Measurements from ENCODE around the gene RBBP7.

DNA sequence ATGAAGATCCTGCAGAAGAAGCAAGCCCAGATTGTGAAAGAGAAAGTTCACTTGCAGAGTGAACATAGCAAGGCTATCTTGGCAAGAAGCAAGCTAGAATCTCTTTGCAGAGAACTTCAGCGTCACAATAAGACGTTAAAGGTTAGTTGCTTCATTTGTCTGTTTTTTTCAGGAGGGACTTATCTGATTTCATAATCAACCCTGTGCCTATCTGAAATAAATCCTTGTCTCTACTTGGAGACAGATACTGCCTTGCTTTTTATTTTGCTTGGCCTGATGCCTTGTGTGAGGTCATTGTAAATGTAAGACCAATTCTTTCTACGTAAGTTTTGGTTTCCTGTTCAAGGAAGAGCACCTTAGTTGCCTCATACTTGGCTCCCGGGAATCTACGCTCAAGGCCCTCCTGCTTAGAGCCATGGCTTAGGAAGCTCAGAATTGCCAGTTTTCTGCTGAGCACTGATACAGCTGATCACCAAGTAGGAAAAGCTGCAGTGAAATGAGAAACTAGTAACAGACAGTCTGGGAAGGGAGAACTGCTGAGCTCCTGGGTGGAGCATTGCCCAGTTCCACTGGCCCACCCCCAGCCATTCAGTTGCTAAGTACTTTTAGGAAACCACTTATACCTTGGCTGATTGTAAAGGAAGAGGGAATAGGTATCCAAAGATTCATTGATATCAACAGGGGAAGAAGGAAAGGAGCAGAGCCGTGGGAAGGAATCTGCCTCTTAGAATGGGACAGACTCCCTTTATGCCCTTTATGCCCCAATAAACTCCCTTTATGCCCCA lies 41.8 kb downstream of the RBBP7 start:
- TF ChIP-seq CTCF (IDR thresholded peaks at IDR 0.05 in 2 of 3, conservative IDR thresholded peaks at IDR 0.05 in 1 of 3; ENCODE audit: borderline replicate concordance in 1 of 3, insufficient read depth in 1 of 3, low read depth in 2 of 3, low read length in 2 of 3) (no peak), TCF7L2 (IDR thresholded peaks at IDR 0.05; ENCODE audit: borderline replicate concordance, extremely low read depth, insufficient read depth, insufficient read length) (no peak), POLR2A (IDR thresholded peaks at IDR 0.05; ENCODE audit: borderline replicate concordance, extremely low read depth, insufficient read depth, insufficient read length) (no peak), SP1 (IDR thresholded peaks at IDR 0.05; ENCODE audit: low read depth) (no peak), FOSL1 (IDR thresholded peaks at IDR 0.05; ENCODE audit: low read depth) (no peak), RAD21 (IDR thresholded peaks at IDR 0.05; ENCODE audit: low read depth) (no peak), ZNF274 (IDR thresholded peaks at IDR 0.05; ENCODE audit: low read depth, low read length) (no peak), EZH2 (IDR thresholded peaks at IDR 0.05) (no peak), ZBTB33 (IDR thresholded peaks at IDR 0.05; ENCODE audit: extremely low read depth, insufficient replicate concordance, low read length) (no peak), EZH2phosphoT487 (IDR thresholded peaks at IDR 0.05; ENCODE audit: borderline replicate concordance) (no peak)
- TF ChIP-seq, protein P1, sequence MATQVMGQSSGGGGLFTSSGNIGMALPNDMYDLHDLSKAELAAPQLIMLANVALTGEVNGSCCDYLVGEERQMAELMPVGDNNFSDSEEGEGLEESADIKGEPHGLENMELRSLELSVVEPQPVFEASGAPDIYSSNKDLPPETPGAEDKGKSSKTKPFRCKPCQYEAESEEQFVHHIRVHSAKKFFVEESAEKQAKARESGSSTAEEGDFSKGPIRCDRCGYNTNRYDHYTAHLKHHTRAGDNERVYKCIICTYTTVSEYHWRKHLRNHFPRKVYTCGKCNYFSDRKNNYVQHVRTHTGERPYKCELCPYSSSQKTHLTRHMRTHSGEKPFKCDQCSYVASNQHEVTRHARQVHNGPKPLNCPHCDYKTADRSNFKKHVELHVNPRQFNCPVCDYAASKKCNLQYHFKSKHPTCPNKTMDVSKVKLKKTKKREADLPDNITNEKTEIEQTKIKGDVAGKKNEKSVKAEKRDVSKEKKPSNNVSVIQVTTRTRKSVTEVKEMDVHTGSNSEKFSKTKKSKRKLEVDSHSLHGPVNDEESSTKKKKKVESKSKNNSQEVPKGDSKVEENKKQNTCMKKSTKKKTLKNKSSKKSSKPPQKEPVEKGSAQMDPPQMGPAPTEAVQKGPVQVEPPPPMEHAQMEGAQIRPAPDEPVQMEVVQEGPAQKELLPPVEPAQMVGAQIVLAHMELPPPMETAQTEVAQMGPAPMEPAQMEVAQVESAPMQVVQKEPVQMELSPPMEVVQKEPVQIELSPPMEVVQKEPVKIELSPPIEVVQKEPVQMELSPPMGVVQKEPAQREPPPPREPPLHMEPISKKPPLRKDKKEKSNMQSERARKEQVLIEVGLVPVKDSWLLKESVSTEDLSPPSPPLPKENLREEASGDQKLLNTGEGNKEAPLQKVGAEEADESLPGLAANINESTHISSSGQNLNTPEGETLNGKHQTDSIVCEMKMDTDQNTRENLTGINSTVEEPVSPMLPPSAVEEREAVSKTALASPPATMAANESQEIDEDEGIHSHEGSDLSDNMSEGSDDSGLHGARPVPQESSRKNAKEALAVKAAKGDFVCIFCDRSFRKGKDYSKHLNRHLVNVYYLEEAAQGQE (IDR thresholded peaks at IDR 0.05; ENCODE audit: low read depth), result no peak
- TF ChIP-seq, protein P2, sequence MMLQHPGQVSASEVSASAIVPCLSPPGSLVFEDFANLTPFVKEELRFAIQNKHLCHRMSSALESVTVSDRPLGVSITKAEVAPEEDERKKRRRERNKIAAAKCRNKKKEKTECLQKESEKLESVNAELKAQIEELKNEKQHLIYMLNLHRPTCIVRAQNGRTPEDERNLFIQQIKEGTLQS (IDR thresholded peaks at IDR 0.05), result no peak

Data from HCT116 (cell line).